NCI-H146 treated with DMSO at 0.1 percent for 48 hours (cell line): ENCODE measurements around the gene EXOC3L2.

ENCODE experiments used
- DNase-seq: peaks from one replicate; lab custom pipeline; 2025; ENCODE audit not compliant: unreplicated experiment; lab: John Stamatoyannopoulos, UW

EXOC3L2 gene

DNA sequence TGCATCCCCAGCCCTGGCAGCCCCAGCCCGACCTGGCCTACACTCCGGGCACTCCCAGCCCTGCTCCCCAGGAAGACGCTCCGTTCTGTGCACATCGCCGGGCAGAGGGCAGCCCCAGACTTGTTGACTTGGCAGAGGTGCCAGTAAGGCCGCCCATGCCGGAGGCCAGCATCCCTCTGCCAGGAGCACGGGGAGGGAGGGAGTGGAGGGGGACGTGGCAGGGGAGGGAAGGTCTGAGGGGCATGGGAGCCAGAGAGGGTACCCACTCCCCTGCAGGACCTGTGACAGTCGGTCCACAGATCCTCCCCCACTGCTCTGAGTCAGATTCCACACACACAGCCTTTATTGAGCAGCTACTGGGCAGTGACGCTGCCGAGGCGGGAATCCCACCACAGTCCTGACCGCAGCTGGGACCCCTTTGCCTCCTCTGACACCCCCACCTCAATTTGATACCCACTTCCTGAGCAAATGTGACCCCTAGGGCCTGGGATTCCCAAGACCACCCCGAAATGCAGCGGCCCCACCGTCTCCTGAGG is 82.5 kb downstream of the EXOC3L2 start:
- DNase-seq, result no peak
